K562 (cell line): Measurements from ENCODE around the gene SETDB2.

Experiments used
- CHD2 ChIP-seq: IDR thresholded peaks from 2 replicates; pipeline ENCODE4 v1.6.1; 2011; ENCODE audit warnings: low read depth, low read length
- DDX20 ChIP-seq: fragments of 450-650 bp; IDR thresholded peaks from 2 replicates; pipeline ENCODE4 v1.6.1; 2016; ENCODE audit warnings: missing genetic modification characterization, low read depth, mild to moderate bottlenecking, missing compliant biosample characterization, moderate library complexity
- MLLT1 ChIP-seq, 2 experiments: fragments of 450-650 bp; IDR thresholded peaks; 2 replicates each; pipeline ENCODE4 v1.6.1; 2016
- SMC3 ChIP-seq: conservative IDR thresholded peaks from 2 replicates; pipeline ENCODE4 v1.6.1; 2011; ENCODE audit warnings: low read depth, low read length, improper control_type of control experiment; ENCODE audit not compliant: insufficient read depth
- SPI1 ChIP-seq: IDR thresholded peaks from 2 replicates; pipeline ENCODE4 v1.6.1; 2011; ENCODE audit warnings: low read depth, low read length, control low read depth, borderline replicate concordance
- TAF7 ChIP-seq: fragments of 450-650 bp; IDR thresholded peaks from 2 replicates; pipeline ENCODE4 v1.6.1; 2016; ENCODE audit warnings: missing genetic modification characterization, missing compliant biosample characterization
- U2AF1 ChIP-seq: fragments of 200-400 bp; formaldehyde crosslinking; optimal IDR thresholded peaks from 2 replicates; pipeline ENCODE3; 2017; ENCODE audit warnings: mild to moderate bottlenecking, low read depth, low read length, moderate library complexity

- TF ChIP-seq DDX20 (tag) (no peak), SPI1 (no peak), MLLT1 (IDR thresholded peaks at IDR 0.05) (no peak), SMC3 (no peak), TAF7 (tag) (no peak), U2AF1 (no peak), CHD2 (no peak)
Observed at GRCh38 chr13:49412749-49413148, 31.3 kb upstream of the SETDB2 start.
